Measurements from ENCODE around the gene RNU5D-1.

RNU5D-1 gene

GRCh38 chr1:44696789-44697345, 34.1 kb downstream of the RNU5D-1 start:
- DNase-seq = no peak

GRCh38 chr1:44696101-44696500, 34.9 kb downstream of the RNU5D-1 start:
- no peak for DNase-seq

GRCh38 chr1:44695671-44696070, 35.3 kb downstream of the RNU5D-1 start:
- no peak for DNase-seq

- DNase-seq = no peak
Observed at GRCh38 chr1:44694863-44695478, 36.0 kb downstream of the RNU5D-1 start.

- DNase-seq = no peak
Observed at GRCh38 chr1:44693900-44694299, 37.1 kb downstream of the RNU5D-1 start.

GRCh38 chr1:44693159-44693558, 37.8 kb downstream of the RNU5D-1 start:
- no peak for DNase-seq

GRCh38 chr1:44689447-44689765, 41.6 kb downstream of the RNU5D-1 start:
- DNase-seq = no peak

- no peak for DNase-seq
Observed at GRCh38 chr1:44688760-44689446, 42.1 kb downstream of the RNU5D-1 start.

- no peak for DNase-seq
Observed at GRCh38 chr1:44685881-44686280, 45.1 kb downstream of the RNU5D-1 start.

GRCh38 chr1:44685218-44685617, 45.8 kb downstream of the RNU5D-1 start:
- DNase-seq = no peak

- no peak for DNase-seq
Observed at GRCh38 chr1:44684525-44684924, 46.4 kb downstream of the RNU5D-1 start.

- no peak for DNase-seq
Observed at GRCh38 chr1:44682883-44683265, 48.1 kb downstream of the RNU5D-1 start.

- no peak for DNase-seq
Observed at GRCh38 chr1:44681905-44682882, 48.8 kb downstream of the RNU5D-1 start.

Data from cortex of kidney (tissue), 1 donor.